GM18861 (cell line): Measurements from ENCODE around the gene STXBP2.

Source experiments
- ATAC-seq: cut with Tn5 transposase; IDR thresholded peaks from one replicate; pipeline ENCODE4 v1.9.1; 2021; ENCODE audit not compliant: unreplicated experiment

The STXBP2 gene

DNA sequence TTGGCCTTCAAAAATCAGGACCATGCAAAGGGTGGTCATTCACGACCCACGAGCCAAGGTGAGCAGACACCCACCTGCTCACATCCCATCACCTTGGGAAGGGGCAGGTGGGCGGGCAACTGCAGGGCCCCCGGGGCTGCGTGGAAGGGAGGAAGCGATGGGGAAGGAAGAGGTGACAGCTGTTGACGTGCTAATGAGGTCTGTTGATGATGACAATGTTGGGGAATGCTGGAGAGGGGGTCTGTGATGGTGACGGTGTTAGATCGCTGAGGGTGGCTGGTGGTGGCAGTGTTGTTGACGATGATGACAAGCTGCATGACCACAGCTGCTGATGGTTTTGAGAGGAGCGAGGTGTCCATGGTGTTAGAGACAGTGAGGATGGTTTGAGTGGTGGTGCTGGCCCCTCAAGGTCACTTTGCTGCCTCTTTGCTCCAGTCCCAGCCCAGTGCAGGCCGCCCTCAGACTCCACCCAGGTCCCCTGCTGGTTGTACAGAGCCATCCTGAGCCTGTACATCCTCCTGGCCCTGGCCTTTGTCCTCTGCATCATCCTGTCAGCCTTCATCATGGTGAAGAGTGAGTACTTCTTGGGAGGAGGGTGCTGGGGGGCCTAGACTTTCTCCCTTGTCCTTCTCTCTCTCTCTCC lies 40.9 kb downstream of the STXBP2 start:
- ATAC-seq: no peak

DNA sequence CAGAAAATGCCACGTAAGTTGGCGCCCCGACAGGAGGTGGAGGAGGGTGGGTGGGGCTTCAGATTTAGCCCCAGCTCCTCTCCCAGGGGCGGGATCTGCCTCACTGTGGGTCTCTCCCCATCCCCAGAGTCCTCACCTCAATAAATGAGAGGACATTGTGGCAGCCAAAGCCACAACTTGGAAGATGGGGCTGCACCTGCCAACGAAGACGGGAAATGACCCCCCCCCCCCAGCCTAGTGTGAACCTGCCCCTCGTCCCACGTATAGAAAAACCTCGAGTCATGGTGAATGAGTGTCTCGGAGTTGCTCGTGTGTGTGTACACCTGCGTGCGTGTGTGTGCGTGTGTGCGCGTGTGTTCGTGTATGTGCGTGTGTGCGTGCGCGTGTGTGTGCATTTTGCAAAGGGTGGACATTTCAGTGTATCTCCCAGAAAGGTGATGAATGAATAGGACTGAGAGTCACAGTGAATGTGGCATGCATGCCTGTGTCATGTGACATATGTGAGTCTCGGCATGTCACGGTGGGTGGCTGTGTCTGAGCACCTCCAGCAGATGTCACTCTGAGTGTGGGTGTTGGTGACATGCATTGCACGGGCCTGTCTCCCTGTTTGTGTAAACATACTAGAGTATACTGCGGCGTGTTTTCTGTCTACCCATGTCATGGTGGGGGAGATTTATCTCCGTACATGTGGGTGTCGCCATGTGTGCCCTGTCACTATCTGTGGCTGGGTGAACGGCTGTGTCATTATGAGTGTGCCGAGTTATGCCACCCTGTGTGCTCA lies 42.3 kb downstream of the STXBP2 start:
- peak; percentile 41 for ATAC-seq

- ATAC-seq: no peak
Measured at GRCh38 chr19:7679771-7680605, 43.1 kb downstream of the STXBP2 start.

- ATAC-seq: peak; percentile 50
Measured at GRCh38 chr19:7680606-7681339, 43.9 kb downstream of the STXBP2 start, which contains the start of gene TRAPPC5. Gene TRAPPC5, plus strand, starts transcription at chr19:7680833. Its CDS starts 1,421 bp downstream, at chr19:7682254.

DNA sequence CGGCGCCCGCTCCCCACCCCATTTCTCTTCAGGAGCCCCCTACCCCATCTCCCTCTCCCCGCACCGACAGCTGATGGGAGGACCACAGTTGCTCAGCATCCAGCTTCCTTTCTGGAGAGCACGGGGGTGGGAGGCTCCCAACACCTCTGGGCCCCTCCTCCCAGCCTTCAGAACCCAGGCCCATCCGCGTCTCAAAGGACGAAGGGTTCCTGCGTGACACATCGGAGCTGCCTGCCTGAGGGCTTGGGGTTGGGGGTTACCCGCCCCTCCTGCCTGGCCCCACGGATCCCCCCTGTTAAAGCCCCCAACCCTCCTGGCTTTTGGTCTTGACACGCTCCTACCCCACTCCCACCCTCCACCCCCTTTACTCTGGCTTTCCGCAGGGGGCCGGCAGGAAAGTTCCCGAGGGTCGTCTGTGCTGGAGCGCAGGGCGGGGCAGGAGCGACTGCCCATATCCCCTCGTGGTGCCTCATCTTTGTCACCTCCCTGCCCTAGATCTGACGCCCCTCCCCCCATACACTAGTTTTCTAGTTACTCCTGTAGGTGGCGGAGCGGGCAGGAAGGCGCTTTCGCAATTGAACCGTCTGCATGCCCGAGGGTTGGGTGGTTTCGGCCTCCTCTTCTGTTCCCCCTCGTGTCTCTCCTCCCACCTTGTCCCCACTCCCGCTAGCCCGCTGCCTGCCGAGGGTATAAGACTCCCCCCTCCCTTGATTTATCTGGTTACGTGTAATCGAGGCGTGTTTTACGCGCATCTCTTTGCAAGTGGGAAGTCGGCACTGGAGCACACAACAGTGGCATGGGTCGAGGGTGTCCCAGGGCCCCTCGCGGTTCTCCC lies 44.6 kb downstream of the STXBP2 start:
- ATAC-seq: no peak

DNA sequence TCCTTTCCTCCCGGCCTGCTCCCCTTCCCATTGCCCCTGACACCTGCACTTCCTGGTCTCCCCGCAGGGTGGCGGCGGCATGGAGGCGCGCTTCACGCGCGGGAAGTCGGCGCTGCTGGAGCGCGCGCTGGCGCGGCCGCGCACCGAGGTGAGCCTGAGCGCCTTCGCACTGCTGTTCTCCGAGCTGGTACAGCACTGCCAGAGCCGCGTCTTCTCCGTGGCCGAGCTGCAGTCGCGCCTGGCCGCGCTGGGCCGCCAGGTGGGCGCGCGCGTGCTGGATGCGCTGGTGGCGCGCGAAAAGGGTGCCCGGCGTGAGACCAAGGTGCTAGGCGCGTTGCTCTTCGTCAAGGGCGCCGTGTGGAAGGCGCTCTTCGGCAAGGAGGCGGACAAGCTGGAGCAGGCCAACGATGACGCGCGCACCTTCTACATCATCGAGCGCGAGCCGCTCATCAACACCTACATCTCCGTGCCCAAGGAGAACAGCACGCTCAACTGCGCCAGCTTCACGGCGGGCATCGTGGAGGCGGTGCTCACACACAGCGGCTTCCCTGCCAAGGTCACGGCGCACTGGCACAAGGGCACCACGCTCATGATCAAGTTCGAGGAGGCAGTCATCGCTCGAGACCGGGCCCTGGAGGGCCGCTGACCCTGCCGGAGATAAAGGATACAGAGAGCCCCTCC lies 45.4 kb downstream of the STXBP2 start:
- ATAC-seq: no peak

GRCh38 chr19:7685546-7686445 lies 48.9 kb downstream of the STXBP2 start:
- ATAC-seq: no peak

DNA sequence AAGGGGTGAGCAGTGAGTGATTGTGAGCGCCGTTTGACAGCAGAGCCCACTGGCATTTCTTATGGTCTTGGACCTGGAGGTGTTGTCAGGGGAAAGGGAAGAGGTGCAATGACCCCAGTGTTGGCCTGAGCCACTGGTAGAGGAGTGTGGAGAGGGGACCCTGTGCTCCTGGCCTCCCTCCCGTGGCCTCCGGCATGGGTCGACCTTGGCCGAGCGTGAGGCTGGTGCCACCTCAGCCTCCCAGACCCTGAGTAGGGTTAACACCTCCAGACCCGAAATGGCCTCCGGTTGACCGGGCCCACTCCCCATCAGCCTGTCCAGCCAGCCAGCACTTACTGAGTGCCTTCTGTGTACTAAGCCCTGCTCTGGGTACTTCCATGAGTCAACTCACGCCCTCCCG lies 50.3 kb downstream of the STXBP2 start:
- no peak for ATAC-seq

GRCh38 chr19:7689165-7689564 lies 52.3 kb downstream of the STXBP2 start:
- no peak for ATAC-seq

- ATAC-seq: no peak
Measured at GRCh38 chr19:7690779-7691258, 53.9 kb downstream of the STXBP2 start.

- ATAC-seq: no peak
Measured at GRCh38 chr19:7691497-7691896, 54.6 kb downstream of the STXBP2 start.

- ATAC-seq: no peak
Measured at GRCh38 chr19:7692417-7693088, 55.6 kb downstream of the STXBP2 start.

DNA sequence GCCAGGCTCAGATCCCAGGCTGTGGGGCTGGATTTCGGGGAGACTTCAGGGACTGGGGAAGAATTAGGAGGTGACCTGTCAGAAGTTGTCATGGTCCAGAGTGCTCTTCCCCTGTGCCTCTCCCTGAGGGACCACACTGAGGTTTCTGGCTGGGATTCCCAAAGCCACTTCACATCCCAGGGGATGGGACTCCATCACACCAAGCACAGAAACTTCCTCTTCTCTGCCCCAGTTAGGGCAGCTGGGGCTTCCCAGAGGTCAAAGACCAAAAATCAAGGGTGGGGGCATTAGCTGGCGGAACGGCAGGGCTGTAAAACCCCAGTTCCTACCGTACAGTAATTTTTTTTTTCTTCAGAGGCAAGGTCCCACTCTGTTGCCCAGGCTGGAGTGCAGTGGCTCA lies 57.6 kb downstream of the STXBP2 start:
- no peak for ATAC-seq
